Measurements from ENCODE around the gene GLIS1. TPM values are rescaled to one million over a fixed set of nuclear protein-coding genes. Genes with fewer than 3 reads are reported as not detected.

The GLIS1 gene
- total and polyA plus RNA-seq, 2 of the 8 experiments (the other 6 are each of a cell fraction or from before 2014, with no cell fraction given) = 0.15 to 0.22 TPM

GRCh38 chr1:53462769-53463501, 276.0 kb downstream of the GLIS1 start (continued):
- no peak for TF ChIP-seq CHD7 (IDR thresholded peaks at IDR 0.05; ENCODE audit: insufficient replicate concordance, low read length)
- no peak for TF ChIP-seq BRCA1 (IDR thresholded peaks at IDR 0.05; ENCODE audit: low read depth, low read length)
- no peak for TF ChIP-seq SP4 (IDR thresholded peaks at IDR 0.05; ENCODE audit: low read length)
- no peak for TF ChIP-seq PHF8 (conservative IDR thresholded peaks at IDR 0.05; ENCODE audit: low read depth, low read length)

Data from H1 (cell line).